Thyroid gland (tissue), 4 donors: ENCODE results near the gene HMX3. TPM values are rescaled to one million over a fixed set of nuclear protein-coding genes. Genes with fewer than 3 reads are reported as not detected.

ENCODE experiments used
- DNase-seq, 2 donors: peaks; one replicate each; pipeline ENCODE4 v3.0.0-alpha.2; 2019
- H3K27ac ChIP-seq, 3 donors: fragments of 200-600 bp; sonication (generic); 1 replicate in 2 of 3; 2 replicates in 1 of 3; pipeline ENCODE4 v1.5.1; 2016 to 2019; ENCODE audit warnings: mild to moderate bottlenecking in 1 of 3, moderate library complexity in 1 of 3
- H3K27me3 ChIP-seq: fragments of 200-600 bp; sonication (generic); one replicate; pipeline ENCODE4 v1.5.1; 2019
- H3K36me3 ChIP-seq, 2 donors: fragments of 200-600 bp; sonication (generic); one replicate each; pipeline ENCODE4 v1.5.1; 2016 to 2019
- H3K4me1 ChIP-seq, 2 donors: fragments of 200-600 bp; sonication (generic); one replicate each; pipeline ENCODE4 v1.5.1; 2017 to 2019
- H3K4me3 ChIP-seq, 3 donors: fragments of 200-600 bp; sonication (generic); replicated peaks in 1 of 3; 1 replicate in 2 of 3; 2 replicates in 1 of 3; pipeline ENCODE4 v1.5.1; 2016; ENCODE audit warnings: mild to moderate bottlenecking in 1 of 3
- H3K9me3 ChIP-seq: fragments of 200-600 bp; sonication (generic); one replicate; pipeline ENCODE4 v1.5.1; 2017
- CTCF ChIP-seq, 6 experiments: fragments of 200-600 bp in 3 of 6; fragments of 450-650 bp in 3 of 6; sonication (generic) in 3 of 6; IDR thresholded peaks; one replicate each; pipeline ENCODE4 v1.5.1; 2016 to 2019; ENCODE audit warnings: antibody characterized with exemption in 6 of 6, mild to moderate bottlenecking in 2 of 6, inconsistent platforms in 1 of 6, moderate library complexity in 1 of 6
- POLR2A ChIP-seq, 2 donors: fragments of 450-650 bp; IDR thresholded peaks; one replicate each; pipeline ENCODE4 v1.6.1; 2017; ENCODE audit warnings: antibody characterized with exemption in 2 of 2, mild to moderate bottlenecking in 2 of 2, moderate library complexity in 1 of 2
- WGBS, 2 donors: methylation state at CpG; one replicate each; pipeline ENCODE4 v1.1.5; 2017; 5-methylcytosine and 5-hydroxymethylcytosine counted together
- intact Hi-C: fragments of 100-400 bp; cut with DNase I; formaldehyde crosslinking; loops from one replicate; pipeline ENCODE4 v1.15.1; 2023
- total RNA-seq, 4 donors: library from RNA; depleted of rRNA; stranded (reverse); fragments of >200 nt; gene quantifications; one replicate each; pipeline ENCODE4 v1.2.3, GENCODE V29; 2016

Gene HMX3
- total RNA-seq, 4 donors from 2014 or later: not detected

DNA sequence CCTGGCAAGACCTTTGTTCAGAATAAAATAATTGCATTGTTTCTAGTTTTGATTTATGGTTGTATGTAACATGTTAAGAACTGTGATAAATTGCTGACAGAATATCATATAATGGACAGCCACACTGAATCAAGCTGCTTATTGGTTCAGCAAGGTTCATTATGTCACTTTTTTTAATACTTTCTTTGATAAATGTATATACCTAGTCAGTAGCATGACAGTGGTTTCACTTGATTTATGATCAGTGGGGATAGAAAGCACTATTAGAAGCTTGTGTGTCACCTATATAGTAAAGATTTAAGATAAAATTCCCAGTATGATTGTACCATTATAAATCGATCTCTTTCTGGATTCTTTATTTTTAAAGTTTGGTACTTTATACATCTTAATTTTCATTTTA, 22.9 kb downstream of the HMX3 start:
- DNase-seq: no peak
- no peaks in the 10 kb centered on the region for H3K9me3 ChIP-seq
- intact Hi-C loops: loop anchor here (10.0 kb wide), 1 partner anchor 174 kb away; the partner anchor contains the start of gene PSTK
- WGBS, 2 donors: 87 to 91% methylated on average over 1 of the region's 1 CpG
- no peak overlapping the region for H3K27ac ChIP-seq
- TF ChIP-seq POLR2A (IDR thresholded peaks at IDR 0.05): no peak
- no peak for TF ChIP-seq CTCF (IDR thresholded peaks at IDR 0.05)
- no peaks in the 10 kb centered on the region for H3K27me3 ChIP-seq
- peaks cover 7 to 12% of the 10 kb centered on the region in 2 donors for H3K4me1 ChIP-seq
- peaks cover 17 to 28% of the 10 kb centered on the region in 2 donors for H3K36me3 ChIP-seq
- no peak overlapping the region for H3K4me3 ChIP-seq

GRCh38 chr10:123160311-123160980, 24.7 kb downstream of the HMX3 start:
- no peaks in the 10 kb centered on the region for H3K27me3 ChIP-seq
- H3K36me3 ChIP-seq: peaks cover 18 to 42% of the 10 kb centered on the region in 2 donors
- TF ChIP-seq CTCF (IDR thresholded peaks at IDR 0.05) (no peak), POLR2A (IDR thresholded peaks at IDR 0.05) (no peak)
- no peaks in the 10 kb centered on the region for H3K9me3 ChIP-seq
- no peak for DNase-seq
- H3K27ac ChIP-seq: no peak overlapping the region
- H3K4me3 ChIP-seq: no peak overlapping the region
- intact Hi-C loops: no loop called here
- peaks cover 2 to 4% of the 10 kb centered on the region in 2 donors for H3K4me1 ChIP-seq
- 88 to 91% methylated on average over 11 of the region's 11 CpGs for WGBS, 2 donors

GRCh38 chr10:123164319-123164718, 28.5 kb downstream of the HMX3 start:
- no peak for DNase-seq
- Histone ChIP-seq H3K27me3 (no peaks in the 10 kb centered on the region), H3K4me1 (no peaks in the 10 kb centered on the region), H3K4me3 (no peak overlapping the region), H3K27ac (no peak overlapping the region), H3K9me3 (no peaks in the 10 kb centered on the region), H3K36me3 (peaks cover 18 to 45% of the 10 kb centered on the region in 2 donors)
- TF ChIP-seq POLR2A (IDR thresholded peaks at IDR 0.05) (no peak), CTCF (IDR thresholded peaks at IDR 0.05) (no peak)
- intact Hi-C loops: no loop called here
- 94 to 95% methylated on average over 2 of the region's 2 CpGs for WGBS, 2 donors

- peaks cover 18 to 44% of the 10 kb centered on the region in 2 donors for H3K36me3 ChIP-seq
- intact Hi-C loops: no loop called here
- no peaks in the 10 kb centered on the region for H3K9me3 ChIP-seq
- no peak for DNase-seq
- H3K4me3 ChIP-seq: no peak overlapping the region
- no peaks in the 10 kb centered on the region for H3K27me3 ChIP-seq
- no peak overlapping the region for H3K27ac ChIP-seq
- WGBS, 2 donors: 76 to 80% methylated on average over 4 of the region's 4 CpGs
- H3K4me1 ChIP-seq: no peaks in the 10 kb centered on the region
- no peak for TF ChIP-seq POLR2A (IDR thresholded peaks at IDR 0.05)
- no peak for TF ChIP-seq CTCF (IDR thresholded peaks at IDR 0.05)
Observed at GRCh38 chr10:123165445-123166072, 29.8 kb downstream of the HMX3 start.

- H3K27me3 ChIP-seq: no peaks in the 10 kb centered on the region
- intact Hi-C loops: no loop called here
- H3K4me1 ChIP-seq: no peaks in the 10 kb centered on the region
- no peaks in the 10 kb centered on the region for H3K9me3 ChIP-seq
- TF ChIP-seq CTCF (IDR thresholded peaks at IDR 0.05) (no peak), POLR2A (IDR thresholded peaks at IDR 0.05) (no peak)
- no peak overlapping the region for H3K27ac ChIP-seq
- DNase-seq: no peak
- no peak overlapping the region for H3K4me3 ChIP-seq
- WGBS, 2 donors: 67 to 76% methylated on average over 2 of the region's 2 CpGs
- H3K36me3 ChIP-seq: peaks cover 18 to 36% of the 10 kb centered on the region in 2 donors
Observed at GRCh38 chr10:123166618-123167017, 30.8 kb downstream of the HMX3 start.
